Mucosa of descending colon (tissue), 3 donors: Measurements from ENCODE around the gene GAS7. TPM values are rescaled to one million over a fixed set of nuclear protein-coding genes. Genes with fewer than 3 reads are reported as not detected.

ENCODE experiments used
- ATAC-seq: fragments of 200-7000 bp; cut with Tn5 transposase; one replicate; pipeline ENCODE4 v1.9.1; 2020; ENCODE audit warnings: mild to moderate bottlenecking, moderate library complexity
- DNase-seq, 3 donors: peaks; one replicate each; pipeline ENCODE4 v3.0.0-alpha.2; 2020
- H3K36me3 ChIP-seq: fragments of 200-600 bp; one replicate; pipeline ENCODE4 v1.8.0; 2021; ENCODE audit warnings: low read depth, mild to moderate bottlenecking
- H3K4me1 ChIP-seq: fragments of 200-600 bp; one replicate; pipeline ENCODE4 v1.8.0; 2021; ENCODE audit warnings: low read depth, mild to moderate bottlenecking
- H3K4me3 ChIP-seq: fragments of 200-600 bp; one replicate; pipeline ENCODE4 v1.8.0; 2021; ENCODE audit warnings: mild to moderate bottlenecking
- H3K9me3 ChIP-seq: fragments of 200-600 bp; one replicate; pipeline ENCODE4 v1.8.0; 2021; ENCODE audit warnings: mild to moderate bottlenecking
- CTCF ChIP-seq: fragments of 200-600 bp; IDR thresholded peaks from one replicate; pipeline ENCODE4 v1.8.0; 2022; ENCODE audit warnings: antibody characterized with exemption, mild to moderate bottlenecking
- intact Hi-C, 2 donors: fragments of 100-400 bp; cut with DNase I in 1 of 2; cut with micrococcal nuclease in 1 of 2; formaldehyde crosslinking; loops; one replicate each; pipeline versions ENCODE4 v1.11.0 to v1.11.1; 2022; cut with DNase I, micrococcal nuclease
- total RNA-seq, 3 donors: library from RNA; stranded (reverse); fragmentation: NEBNext Ultra II Directional in 2 of 3; extraction: Animal tissue kit (Norgen Biotek cat#: 25700) in 2 of 3; gene quantifications; one replicate each; pipeline versions ENCODE4 v1.2.1 to v1.2.4, GENCODE V29; 2021 to 2023
- donor health status: DM: no; HTN: no; CAD: no; lungs with moderate emphysema.
- donor health status: DM: no; HTN: no; CAD: no.
- donor health status: DM: no; HTN: yes; CAD: no.

The GAS7 gene
- total RNA-seq, 3 donors from 2014 or later: 6.4 to 54.4 (median 21.6) TPM

GRCh38 chr17:10115536-10115932 is 82.9 kb downstream of the GAS7 start:
- ATAC-seq (no peak), DNase-seq (no peak)
- intact Hi-C loops: no loop called here
- no peaks in the 10 kb centered on the region for H3K9me3 ChIP-seq
- H3K36me3 ChIP-seq: no peaks in the 10 kb centered on the region
- no peak for TF ChIP-seq CTCF
- H3K4me1 ChIP-seq: peaks cover 13% of the 10 kb centered on the region
- H3K4me3 ChIP-seq: no peak overlapping the region

GRCh38 chr17:10114931-10115535 is 83.4 kb downstream of the GAS7 start:
- TF ChIP-seq CTCF: no peak
- peaks cover 13% of the 10 kb centered on the region for H3K4me1 ChIP-seq
- H3K9me3 ChIP-seq: no peaks in the 10 kb centered on the region
- no peaks in the 10 kb centered on the region for H3K36me3 ChIP-seq
- peak; percentile 69 to 91 (median 75) for DNase-seq
- no peak overlapping the region for H3K4me3 ChIP-seq
- peak; percentile 79 for ATAC-seq
- intact Hi-C loops: no loop called here

- Histone ChIP-seq H3K9me3 (no peaks in the 10 kb centered on the region), H3K4me1 (peaks cover 2% of the 10 kb centered on the region), H3K36me3 (no peaks in the 10 kb centered on the region), H3K4me3 (no peak overlapping the region)
- ATAC-seq: no peak
- no peak for TF ChIP-seq CTCF
- DNase-seq: no peak
- intact Hi-C loops: no loop called here
These were observed 85.4 kb downstream of the GAS7 start for GRCh38 chr17:10112962-10113361.

GRCh38 chr17:10111907-10112452 is 86.4 kb downstream of the GAS7 start:
- Histone ChIP-seq H3K36me3 (no peaks in the 10 kb centered on the region), H3K9me3 (no peaks in the 10 kb centered on the region), H3K4me3 (no peak overlapping the region), H3K4me1 (peaks cover 2% of the 10 kb centered on the region)
- intact Hi-C loops: no loop called here
- no peak for DNase-seq
- no peak for TF ChIP-seq CTCF
- no peak for ATAC-seq

- ATAC-seq: no peak
- Histone ChIP-seq H3K4me1 (peaks cover under 1% of the 10 kb centered on the region), H3K4me3 (no peak overlapping the region), H3K36me3 (no peaks in the 10 kb centered on the region), H3K9me3 (no peaks in the 10 kb centered on the region)
- TF ChIP-seq CTCF: no peak
- intact Hi-C loops: no loop called here
- DNase-seq: no peak
These were observed 89.3 kb downstream of the GAS7 start for GRCh38 chr17:10109146-10109545.
